HG02840 (cell line): ENCODE results near the gene RASSF8.

ENCODE experiments used
- ATAC-seq: cut with Tn5 transposase; IDR thresholded peaks from one replicate; pipeline ENCODE4 v1.9.1; 2021; ENCODE audit warnings: mild to moderate bottlenecking, moderate library complexity, moderate number of reproducible peaks; ENCODE audit not compliant: unreplicated experiment, low FRiP score

Gene RASSF8

DNA sequence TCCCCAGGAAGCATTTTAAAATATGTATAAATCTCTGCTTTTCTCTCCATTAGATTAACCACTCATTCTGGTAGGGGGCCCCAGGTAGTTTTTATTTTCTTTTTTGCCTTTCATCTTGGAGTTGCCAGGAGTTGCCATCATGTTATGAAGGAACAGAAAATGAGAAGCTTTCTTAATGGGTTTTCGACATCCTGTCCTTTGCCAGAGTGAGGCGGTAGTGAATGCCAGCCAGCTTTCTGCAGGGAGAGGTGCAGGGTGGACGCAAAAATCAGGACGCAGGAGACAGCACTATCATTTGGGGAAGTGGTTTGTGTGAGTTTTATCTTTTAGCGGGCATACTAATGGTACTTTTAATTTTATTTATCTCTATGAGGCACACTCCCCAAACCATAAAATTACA, 1.7 kb downstream of the RASSF8 start:
- no peak for ATAC-seq

DNA sequence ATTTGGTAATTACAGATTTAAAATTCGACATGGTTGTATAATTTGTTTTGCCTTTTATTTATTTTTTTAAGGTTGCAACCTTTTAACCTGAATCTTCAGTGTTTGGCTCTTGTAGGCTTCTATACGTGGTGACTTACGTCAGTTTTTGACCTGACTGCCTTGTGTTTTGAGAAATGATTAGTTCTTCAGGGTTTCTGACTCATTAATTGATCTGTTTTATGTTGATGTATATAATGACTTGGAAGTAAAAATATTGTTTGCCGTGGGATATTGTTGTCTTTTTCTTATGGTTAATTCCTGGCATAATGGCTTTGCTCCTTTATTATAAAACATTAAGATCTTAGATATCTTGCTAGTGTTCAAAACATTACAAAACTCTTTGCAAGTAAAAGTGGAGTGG, 2.5 kb downstream of the RASSF8 start:
- ATAC-seq, result no peak

GRCh38 chr12:25962932-25963525, 4.5 kb downstream of the RASSF8 start:
- no peak for ATAC-seq

DNA sequence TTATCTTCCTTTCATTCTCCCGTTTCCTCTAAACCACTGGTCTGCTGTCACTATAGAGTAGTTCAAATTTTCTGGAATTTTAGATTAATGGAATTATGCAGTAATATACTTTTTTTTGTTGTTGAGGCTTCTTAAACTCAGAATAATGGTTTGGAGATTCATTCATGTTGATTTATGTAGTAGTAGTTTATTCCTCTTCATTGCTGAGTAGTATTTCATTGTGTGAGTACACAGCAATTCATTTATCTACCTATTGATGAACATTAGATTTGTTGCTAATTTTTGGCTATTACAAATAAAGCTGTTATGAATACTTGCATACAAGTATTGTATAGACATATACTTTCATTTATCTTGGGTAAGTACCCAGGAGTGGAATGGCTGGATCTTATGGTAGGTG, 7.2 kb downstream of the RASSF8 start:
- no peak for ATAC-seq

GRCh38 chr12:25970082-25970481, 11.6 kb downstream of the RASSF8 start:
- ATAC-seq, result no peak

GRCh38 chr12:25970916-25971653, 12.6 kb downstream of the RASSF8 start:
- ATAC-seq, result no peak

DNA sequence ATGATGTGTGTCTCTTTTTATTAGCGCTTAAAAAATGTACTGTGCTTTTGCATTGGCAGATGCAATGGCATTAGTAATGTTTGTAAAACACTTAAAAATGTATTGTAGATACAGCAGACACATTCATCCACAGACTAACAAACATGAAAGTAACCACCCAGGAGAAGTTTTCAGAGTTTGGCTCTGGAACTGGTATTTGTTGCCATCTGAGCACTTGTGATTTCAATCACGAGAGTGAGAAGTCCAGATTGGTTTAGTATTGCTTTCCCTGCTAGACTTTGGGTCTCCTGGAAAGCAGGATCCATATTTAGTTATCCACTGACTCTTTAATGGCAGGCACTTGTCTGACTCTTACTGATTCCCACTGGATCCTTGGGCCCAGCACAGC, 13.2 kb downstream of the RASSF8 start:
- ATAC-seq, result no peak

DNA sequence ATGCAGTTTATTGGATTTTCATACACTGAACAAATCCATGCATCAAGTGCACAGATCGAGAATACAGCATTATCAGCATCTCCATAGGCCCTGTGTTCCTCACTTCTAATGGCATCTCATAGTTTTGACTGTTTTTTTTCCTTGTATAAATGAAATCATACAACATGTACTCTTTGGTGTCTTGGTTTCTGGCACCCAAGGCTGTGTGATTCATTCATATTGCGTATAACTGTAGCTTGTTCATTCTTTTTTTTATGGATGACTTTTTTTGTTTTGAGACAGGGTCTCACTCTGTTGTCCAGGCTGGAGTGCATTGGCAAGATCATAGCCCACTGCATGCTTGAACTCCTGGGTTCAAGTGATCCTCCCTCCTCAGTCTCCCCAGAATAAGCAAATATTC, 14.3 kb downstream of the RASSF8 start:
- no peak for ATAC-seq

GRCh38 chr12:25975179-25975578, 16.7 kb downstream of the RASSF8 start:
- no peak for ATAC-seq

- no peak for ATAC-seq
Observed at GRCh38 chr12:25975682-25976081, 17.2 kb downstream of the RASSF8 start.

GRCh38 chr12:25976289-25976688, 17.8 kb downstream of the RASSF8 start:
- no peak for ATAC-seq

DNA sequence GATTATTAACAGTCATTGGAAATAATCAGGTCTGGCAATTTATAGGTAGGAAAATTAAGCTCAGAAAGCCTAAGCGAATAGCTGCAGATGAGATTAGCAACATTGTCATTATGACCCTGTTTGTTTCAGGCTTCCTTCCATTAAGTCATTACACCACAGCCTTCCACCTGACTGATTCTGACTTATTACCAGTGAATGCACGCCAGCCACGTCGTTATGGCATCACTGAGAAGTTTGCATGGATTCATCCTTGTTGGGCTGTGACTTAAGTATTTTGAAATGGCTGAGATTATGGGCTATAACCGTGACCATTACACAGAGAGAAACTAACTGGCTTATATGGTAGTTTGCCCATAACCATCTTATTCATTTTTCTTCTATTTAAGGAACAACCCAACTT, 18.6 kb downstream of the RASSF8 start:
- ATAC-seq, result no peak

DNA sequence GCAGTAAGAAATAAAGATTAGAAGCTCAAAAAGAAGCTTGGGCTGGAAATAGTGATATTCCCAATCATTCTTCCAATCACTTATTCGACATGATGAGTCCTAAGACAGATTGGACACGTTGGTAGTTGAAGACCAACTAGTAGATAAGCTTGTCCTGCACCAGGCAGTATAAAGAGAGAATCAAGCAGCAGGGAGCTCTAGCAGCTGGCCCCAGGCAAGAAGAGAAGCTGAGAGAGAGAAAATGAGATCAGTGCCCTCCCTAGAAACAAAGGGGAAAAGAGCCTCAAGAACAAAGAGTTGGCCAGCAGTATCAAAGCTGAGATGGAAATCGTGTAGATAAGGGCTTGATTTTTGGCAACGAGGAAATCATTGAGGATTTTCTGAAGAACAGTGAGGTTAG, 20.6 kb downstream of the RASSF8 start:
- ATAC-seq, result no peak

- ATAC-seq, result no peak
Observed at GRCh38 chr12:25979563-25979962, 21.1 kb downstream of the RASSF8 start.

DNA sequence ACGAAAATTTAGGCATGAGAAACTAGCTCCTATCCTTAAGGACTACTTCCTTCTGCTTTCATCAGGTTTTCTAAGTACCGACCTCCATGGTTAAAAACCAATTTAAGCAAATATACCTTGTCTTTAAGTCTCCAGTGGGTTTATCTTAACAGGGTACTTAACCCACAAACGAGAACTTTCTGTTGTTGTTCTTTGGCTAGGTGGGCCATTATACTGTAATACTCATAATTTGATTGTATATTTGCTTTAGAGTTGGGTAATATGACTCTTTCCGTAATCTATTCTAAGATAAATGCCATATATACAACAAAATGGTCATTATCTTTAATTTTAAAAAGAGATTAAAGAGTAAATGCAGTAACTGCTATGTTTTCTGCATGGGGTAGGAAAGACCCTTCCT, 21.6 kb downstream of the RASSF8 start:
- ATAC-seq, result no peak

- ATAC-seq, result no peak
Observed at GRCh38 chr12:25981597-25981996, 23.1 kb downstream of the RASSF8 start.

- ATAC-seq, result no peak
Observed at GRCh38 chr12:25982416-25982815, 23.9 kb downstream of the RASSF8 start.

GRCh38 chr12:25983625-25984024, 25.1 kb downstream of the RASSF8 start:
- no peak for ATAC-seq

DNA sequence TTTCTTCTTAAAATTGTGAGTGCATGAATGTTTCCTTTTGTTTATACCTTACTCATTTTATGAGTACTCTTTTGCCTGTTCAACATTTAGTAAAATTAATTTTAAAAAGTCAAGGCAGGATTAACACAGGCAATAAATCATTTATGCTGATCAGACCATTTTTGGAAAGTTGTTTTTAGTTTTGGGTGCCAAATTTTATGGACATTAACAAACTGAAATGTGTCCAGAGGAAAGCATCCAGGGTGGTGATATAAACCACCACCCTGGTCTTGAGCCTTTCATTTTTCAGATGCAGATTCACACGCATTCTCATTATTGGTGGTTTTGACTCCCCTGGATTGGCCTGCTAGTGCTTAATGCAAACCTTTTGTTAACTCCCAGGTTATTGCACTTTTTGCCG, 26.3 kb downstream of the RASSF8 start:
- ATAC-seq, result no peak

GRCh38 chr12:25985316-25986175, 27.1 kb downstream of the RASSF8 start:
- no peak for ATAC-seq

DNA sequence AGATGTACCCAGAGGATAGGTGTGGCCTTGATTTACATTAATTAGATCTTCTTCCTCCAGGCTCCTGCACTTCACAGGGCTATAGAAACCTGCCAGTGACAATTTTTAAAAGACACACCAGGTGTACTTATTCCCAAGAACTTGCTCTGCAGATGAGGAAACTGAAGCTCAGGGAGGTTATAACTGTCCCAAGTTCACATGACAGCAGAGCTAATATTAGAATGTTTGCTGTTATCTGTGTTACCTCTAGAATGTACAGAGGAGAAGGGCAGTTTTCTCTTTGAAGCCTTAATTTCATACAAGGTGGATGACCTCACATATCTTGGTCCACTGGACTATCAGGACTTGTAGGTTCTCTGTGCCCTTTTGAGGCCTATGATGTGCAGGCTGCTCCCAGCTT, 27.7 kb downstream of the RASSF8 start:
- ATAC-seq, result no peak

DNA sequence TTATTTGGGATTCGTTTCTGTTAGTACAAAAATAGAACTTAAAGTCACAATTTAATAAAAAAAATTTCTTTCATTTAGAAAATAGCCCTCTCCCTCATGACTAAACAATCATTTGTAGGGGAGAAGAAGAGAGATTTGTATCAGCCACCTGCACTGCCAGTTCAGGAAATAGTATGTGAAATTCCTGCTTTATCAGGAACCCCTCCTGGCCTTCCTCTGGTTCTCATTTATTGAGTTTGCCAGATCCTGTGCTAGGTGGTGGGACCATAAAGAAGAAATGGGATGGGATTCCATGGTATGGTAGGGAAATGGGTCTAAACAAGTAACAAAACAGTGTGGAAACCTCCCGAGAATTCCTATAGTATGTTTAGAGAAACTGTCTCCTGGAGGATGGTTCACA, 30.0 kb downstream of the RASSF8 start:
- ATAC-seq, result no peak
